Keratinocyte (primary cell): ENCODE results near the gene NELL1.

Experiments
- CTCF ChIP-seq, 3 experiments: IDR thresholded peaks in 1 of 3; conservative IDR thresholded peaks in 1 of 3; optimal IDR thresholded peaks in 1 of 3; 2 replicates in 2 of 3; 3 replicates in 1 of 3; pipeline versions ENCODE3 to v1.5.1; 2011; ENCODE audit warnings: low read length in 3 of 3, mild to moderate bottlenecking in 3 of 3, moderate library complexity in 2 of 3, control low read depth in 1 of 3, inconsistent platforms in 1 of 3; ENCODE audit not compliant: insufficient read depth in 2 of 3; ENCODE audit errors: extremely low read depth in 1 of 3
- EZH2 ChIP-seq: IDR thresholded peaks from one replicate; pipeline ENCODE4 v1.6.1; 2012; ENCODE audit warnings: inconsistent platforms, mild to moderate bottlenecking, low read length, moderate library complexity

DNA sequence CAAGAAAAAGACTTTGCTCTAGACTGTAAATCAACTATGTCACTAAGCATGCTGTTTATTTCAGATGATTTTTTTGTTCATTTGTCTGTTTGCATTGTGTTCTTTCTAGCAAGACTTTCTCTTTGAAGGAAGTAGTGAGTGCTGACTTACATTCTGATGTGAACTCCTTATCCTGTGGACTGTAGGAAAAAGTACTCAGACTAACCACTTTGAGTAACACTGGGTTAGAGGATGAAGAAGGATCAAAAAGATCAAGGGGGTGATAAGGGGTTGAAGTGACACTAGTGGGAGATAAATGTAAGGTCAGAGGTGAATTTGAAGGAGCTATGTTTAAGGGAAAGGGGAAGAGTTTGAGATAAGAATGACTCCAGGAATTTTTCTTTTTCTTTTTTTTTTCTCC is 369.4 kb downstream of the NELL1 start:
- TF ChIP-seq EZH2 (no peak), CTCF (optimal IDR thresholded peaks at IDR 0.05 in 1 of 3, IDR thresholded peaks at IDR 0.05 in 1 of 3, conservative IDR thresholded peaks at IDR 0.05 in 1 of 3; ENCODE audit: extremely low read depth in 1 of 3, insufficient read depth in 2 of 3, low read length in 3 of 3) (no peak)
